ENCODE results near the gene MTHFD2.

Gene MTHFD2

DNA sequence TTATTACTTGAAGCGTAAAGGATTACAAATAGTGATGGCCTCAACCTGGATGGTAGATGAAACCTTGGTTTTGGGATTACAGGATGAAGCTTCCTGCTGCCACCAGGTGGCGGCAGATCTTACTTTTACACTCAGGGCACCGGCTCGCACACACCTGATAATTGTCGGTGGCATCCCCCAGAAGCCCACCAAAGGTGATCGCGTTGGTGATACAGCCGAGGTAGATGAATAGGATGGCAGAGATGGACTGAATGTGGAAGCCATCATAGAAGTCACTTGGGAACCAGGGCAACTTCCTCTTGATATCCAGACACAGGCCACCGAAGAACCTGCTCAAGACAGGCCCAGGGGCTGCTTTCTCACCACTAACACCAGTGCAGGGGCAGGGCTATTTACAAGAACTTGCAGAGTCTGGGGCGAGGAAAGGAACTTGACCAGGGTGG, 51.8 kb downstream of the MTHFD2 start:
- no peaks in the 10 kb centered on the region for H3K4me1 ChIP-seq (ENCODE audit: control insufficient read depth in 2 of 2, insufficient read depth in 1 of 2, low read depth in 1 of 2, low read length in 2 of 2)
- H4K8ac ChIP-seq (ENCODE audit: low read depth, low read length): no peak overlapping the region
- no peak overlapping the region for H3K9ac ChIP-seq (ENCODE audit: low read depth, low read length, poor library complexity)
- H2BK15ac ChIP-seq (ENCODE audit: low read length): no peak overlapping the region
- no peaks in the 10 kb centered on the region for H3K79me1 ChIP-seq (ENCODE audit: low read depth, low read length)
- no peak overlapping the region for H3K27ac ChIP-seq (replicated peaks; ENCODE audit: low read length)
- no peak overlapping the region for H3K23ac ChIP-seq (ENCODE audit: low read depth, low read length, poor library complexity)
- whole genome bisulfite sequencing, 2 donors (ENCODE audit: extremely low coverage in 2 of 2, insufficient read length in 2 of 2, insufficient replicate concordance in 1 of 2): no CpG with 5 or more reads among the region's 10 CpGs
- H3K9me3 ChIP-seq (replicated peaks in 1 of 2; ENCODE audit: control insufficient read depth in 2 of 2, insufficient read depth in 1 of 2, low read depth in 1 of 2, low read length in 2 of 2): no peaks in the 10 kb centered on the region
- H2AK5ac ChIP-seq (ENCODE audit: low read depth, low read length): no peak overlapping the region
- H2AFZ ChIP-seq (ENCODE audit: low read length): no peak overlapping the region
- H3K4ac ChIP-seq (ENCODE audit: low read length): no peak overlapping the region
- peaks cover 0 to 4% (median 2%) of the 10 kb centered on the region in 3 experiments for H3K27me3 ChIP-seq (ENCODE audit: control insufficient read depth in 3 of 3, insufficient read depth in 3 of 3, low read depth in 1 of 3, low read length in 3 of 3)
- H3K4me3 ChIP-seq (ENCODE audit: low read length in 2 of 2): peak overlapping the region in 1 of 2 donors; percentile 29
- no peak overlapping the region for H2BK5ac ChIP-seq (ENCODE audit: low read length)
- DNase-seq (ENCODE audit: low spot score): peak; percentile 39
- no peak overlapping the region for H3K4me2 ChIP-seq (ENCODE audit: insufficient read depth, low read length, poor library complexity, severe bottlenecking)
- H3K14ac ChIP-seq (ENCODE audit: low read length): no peak overlapping the region
- H3K18ac ChIP-seq (ENCODE audit: low read length): no peak overlapping the region
- H4K91ac ChIP-seq (ENCODE audit: low read depth, low read length, poor library complexity): no peak overlapping the region
- H2BK12ac ChIP-seq (ENCODE audit: low read length): no peak overlapping the region
- H3K36me3 ChIP-seq (replicated peaks in 1 of 2; ENCODE audit: control insufficient read depth in 2 of 2, insufficient read depth in 2 of 2, low read length in 2 of 2): no peaks in the 10 kb centered on the region
- no peak overlapping the region for H2BK120ac ChIP-seq (ENCODE audit: low read depth, low read length)

DNA sequence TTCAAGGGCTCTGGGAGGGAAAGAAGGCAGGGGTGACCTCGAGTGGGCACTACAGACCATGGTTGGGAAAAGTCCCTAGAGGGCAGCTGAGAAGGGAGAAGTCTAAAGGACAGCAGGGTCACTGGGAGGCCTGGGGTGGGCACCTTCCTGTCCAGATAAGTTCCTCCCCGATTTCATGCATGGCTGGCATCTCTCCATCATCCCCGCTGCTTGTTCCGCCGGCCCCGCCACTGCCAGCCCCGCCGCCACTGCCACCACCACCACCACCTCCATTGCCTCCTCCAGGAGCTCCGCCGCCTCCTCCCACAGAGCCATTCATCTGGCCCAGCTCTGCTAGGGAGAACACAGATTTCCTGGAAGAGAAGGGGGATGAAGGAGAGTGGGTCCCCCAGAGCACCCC, 53.6 kb downstream of the MTHFD2 start:
- no peak for DNase-seq (ENCODE audit: low spot score)
- Histone ChIP-seq H3K4me3 (ENCODE audit: low read length in 2 of 2) (no peak overlapping the region), H2AK5ac (ENCODE audit: low read depth, low read length) (no peak overlapping the region), H3K4me1 (ENCODE audit: control insufficient read depth in 2 of 2, insufficient read depth in 1 of 2, low read depth in 1 of 2, low read length in 2 of 2) (no peaks in the 10 kb centered on the region), H2BK15ac (ENCODE audit: low read length) (no peak overlapping the region), H2BK120ac (ENCODE audit: low read depth, low read length) (no peak overlapping the region), H3K14ac (ENCODE audit: low read length) (no peak overlapping the region), H3K4me2 (ENCODE audit: insufficient read depth, low read length, poor library complexity, severe bottlenecking) (no peak overlapping the region), H3K18ac (ENCODE audit: low read length) (no peak overlapping the region), H3K27me3 (ENCODE audit: control insufficient read depth in 3 of 3, insufficient read depth in 3 of 3, low read depth in 1 of 3, low read length in 3 of 3) (peaks cover 0 to 4% (median 2%) of the 10 kb centered on the region in 3 experiments), H4K91ac (ENCODE audit: low read depth, low read length, poor library complexity) (no peak overlapping the region), H3K36me3 (replicated peaks in 1 of 2; ENCODE audit: control insufficient read depth in 2 of 2, insufficient read depth in 2 of 2, low read length in 2 of 2) (no peaks in the 10 kb centered on the region), H3K9ac (ENCODE audit: low read depth, low read length, poor library complexity) (no peak overlapping the region), H3K79me1 (ENCODE audit: low read depth, low read length) (no peaks in the 10 kb centered on the region), H4K8ac (ENCODE audit: low read depth, low read length) (no peak overlapping the region), H3K4ac (ENCODE audit: low read length) (no peak overlapping the region), H3K23ac (ENCODE audit: low read depth, low read length, poor library complexity) (no peak overlapping the region), H2BK12ac (ENCODE audit: low read length) (no peak overlapping the region), H3K9me3 (replicated peaks in 1 of 2; ENCODE audit: control insufficient read depth in 2 of 2, insufficient read depth in 1 of 2, low read depth in 1 of 2, low read length in 2 of 2) (no peaks in the 10 kb centered on the region), H2BK5ac (ENCODE audit: low read length) (no peak overlapping the region), H2AFZ (ENCODE audit: low read length) (no peak overlapping the region), H3K27ac (replicated peaks; ENCODE audit: low read length) (no peak overlapping the region)
- WGBS, 2 donors (ENCODE audit: extremely low coverage in 2 of 2, insufficient read length in 2 of 2, insufficient replicate concordance in 1 of 2): no CpG with 5 or more reads among the region's 10 CpGs

DNA sequence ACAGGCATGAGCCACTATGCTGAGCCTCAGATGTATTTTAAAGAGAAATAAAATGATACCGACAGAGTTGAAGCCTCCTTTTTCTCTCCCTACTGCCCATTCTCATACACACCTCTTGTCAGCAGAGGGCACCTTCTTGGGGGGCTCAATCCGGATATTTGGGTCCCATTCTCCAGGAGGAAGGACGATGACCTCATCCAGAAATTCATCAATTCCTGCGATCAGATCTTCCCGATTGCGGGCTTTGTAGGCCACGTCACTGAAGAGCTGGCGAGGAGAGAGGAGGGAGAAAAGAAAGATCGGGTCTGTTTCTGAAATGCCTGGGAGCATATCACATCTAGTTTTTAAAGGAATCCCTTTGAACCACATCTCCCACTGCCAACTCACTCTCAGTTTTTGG, 54.4 kb downstream of the MTHFD2 start:
- H3K4me1 ChIP-seq (ENCODE audit: control insufficient read depth in 2 of 2, insufficient read depth in 1 of 2, low read depth in 1 of 2, low read length in 2 of 2): no peaks in the 10 kb centered on the region
- no peaks in the 10 kb centered on the region for H3K9me3 ChIP-seq (replicated peaks in 1 of 2; ENCODE audit: control insufficient read depth in 2 of 2, insufficient read depth in 1 of 2, low read depth in 1 of 2, low read length in 2 of 2)
- no peak overlapping the region for H4K91ac ChIP-seq (ENCODE audit: low read depth, low read length, poor library complexity)
- H2BK15ac ChIP-seq (ENCODE audit: low read length): no peak overlapping the region
- no peak overlapping the region for H4K8ac ChIP-seq (ENCODE audit: low read depth, low read length)
- H3K27me3 ChIP-seq (ENCODE audit: control insufficient read depth in 3 of 3, insufficient read depth in 3 of 3, low read depth in 1 of 3, low read length in 3 of 3): peaks cover 0 to 7% (median 2%) of the 10 kb centered on the region in 3 experiments
- H3K9ac ChIP-seq (ENCODE audit: low read depth, low read length, poor library complexity): no peak overlapping the region
- H3K36me3 ChIP-seq (replicated peaks in 1 of 2; ENCODE audit: control insufficient read depth in 2 of 2, insufficient read depth in 2 of 2, low read length in 2 of 2): no peaks in the 10 kb centered on the region
- no peak for DNase-seq (ENCODE audit: low spot score)
- no peak overlapping the region for H2BK120ac ChIP-seq (ENCODE audit: low read depth, low read length)
- H2AFZ ChIP-seq (ENCODE audit: low read length): no peak overlapping the region
- H3K18ac ChIP-seq (ENCODE audit: low read length): no peak overlapping the region
- H3K14ac ChIP-seq (ENCODE audit: low read length): no peak overlapping the region
- no peak overlapping the region for H3K4me3 ChIP-seq (ENCODE audit: low read length in 2 of 2)
- no peak overlapping the region for H3K4ac ChIP-seq (ENCODE audit: low read length)
- H2BK12ac ChIP-seq (ENCODE audit: low read length): no peak overlapping the region
- H3K4me2 ChIP-seq (ENCODE audit: insufficient read depth, low read length, poor library complexity, severe bottlenecking): no peak overlapping the region
- no peak overlapping the region for H2AK5ac ChIP-seq (ENCODE audit: low read depth, low read length)
- WGBS, 2 donors (ENCODE audit: extremely low coverage in 2 of 2, insufficient read length in 2 of 2, insufficient replicate concordance in 1 of 2): no CpG with 5 or more reads among the region's 9 CpGs
- H3K79me1 ChIP-seq (ENCODE audit: low read depth, low read length): no peaks in the 10 kb centered on the region
- H3K27ac ChIP-seq (replicated peaks; ENCODE audit: low read length): no peak overlapping the region
- H3K23ac ChIP-seq (ENCODE audit: low read depth, low read length, poor library complexity): no peak overlapping the region
- H2BK5ac ChIP-seq (ENCODE audit: low read length): no peak overlapping the region

DNA sequence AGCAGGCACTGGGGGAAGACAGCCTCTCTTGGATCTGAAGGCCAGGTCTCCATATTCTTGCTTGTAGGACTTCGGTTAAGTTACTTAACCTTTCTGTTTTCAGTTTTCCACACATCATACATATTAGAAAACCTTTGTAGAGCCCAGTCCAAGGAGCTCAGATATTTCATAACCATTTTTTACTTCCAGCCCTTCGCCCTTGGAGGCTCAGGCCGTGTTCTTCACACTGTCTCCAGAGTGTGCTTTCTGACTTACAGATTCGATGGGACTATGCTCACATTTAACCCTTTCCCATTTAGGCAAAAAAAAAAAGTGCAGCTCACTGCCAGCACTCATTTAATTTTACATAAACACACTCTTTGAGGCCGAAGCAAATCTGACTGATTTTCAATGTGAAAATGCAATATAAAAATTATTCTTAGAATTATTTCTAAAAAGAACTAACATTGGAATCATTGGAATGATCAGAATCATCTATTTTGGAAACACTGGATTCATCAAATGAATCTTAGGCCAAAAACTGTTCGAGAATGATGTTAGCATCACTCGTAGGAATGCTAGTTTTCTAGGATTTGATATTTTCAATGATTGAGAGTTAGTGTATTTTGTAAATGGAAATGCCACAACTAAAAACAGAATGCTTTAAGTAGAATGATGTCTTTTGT, 55.0 kb downstream of the MTHFD2 start:
- Histone ChIP-seq H3K79me1 (ENCODE audit: low read depth, low read length) (no peaks in the 10 kb centered on the region), H4K91ac (ENCODE audit: low read depth, low read length, poor library complexity) (no peak overlapping the region), H3K4me3 (ENCODE audit: low read length in 2 of 2) (no peak overlapping the region), H3K36me3 (replicated peaks in 1 of 2; ENCODE audit: control insufficient read depth in 2 of 2, insufficient read depth in 2 of 2, low read length in 2 of 2) (no peaks in the 10 kb centered on the region), H2BK120ac (ENCODE audit: low read depth, low read length) (no peak overlapping the region), H2AK5ac (ENCODE audit: low read depth, low read length) (no peak overlapping the region), H3K14ac (ENCODE audit: low read length) (no peak overlapping the region), H3K9ac (ENCODE audit: low read depth, low read length, poor library complexity) (no peak overlapping the region), H3K27ac (replicated peaks; ENCODE audit: low read length) (no peak overlapping the region), H2BK12ac (ENCODE audit: low read length) (no peak overlapping the region), H3K18ac (ENCODE audit: low read length) (no peak overlapping the region), H2AFZ (ENCODE audit: low read length) (no peak overlapping the region), H4K8ac (ENCODE audit: low read depth, low read length) (no peak overlapping the region), H3K27me3 (ENCODE audit: control insufficient read depth in 3 of 3, insufficient read depth in 3 of 3, low read depth in 1 of 3, low read length in 3 of 3) (peaks cover 0 to 7% (median under 1%) of the 10 kb centered on the region in 3 experiments), H3K9me3 (replicated peaks in 1 of 2; ENCODE audit: control insufficient read depth in 2 of 2, insufficient read depth in 1 of 2, low read depth in 1 of 2, low read length in 2 of 2) (no peaks in the 10 kb centered on the region), H3K4ac (ENCODE audit: low read length) (no peak overlapping the region), H2BK15ac (ENCODE audit: low read length) (no peak overlapping the region), H3K4me1 (ENCODE audit: control insufficient read depth in 2 of 2, insufficient read depth in 1 of 2, low read depth in 1 of 2, low read length in 2 of 2) (no peaks in the 10 kb centered on the region), H3K4me2 (ENCODE audit: insufficient read depth, low read length, poor library complexity, severe bottlenecking) (no peak overlapping the region), H2BK5ac (ENCODE audit: low read length) (no peak overlapping the region), H3K23ac (ENCODE audit: low read depth, low read length, poor library complexity) (no peak overlapping the region)
- DNase-seq (ENCODE audit: low spot score): no peak
- no CpG with 5 or more reads among the region's 7 CpGs for WGBS, 2 donors (ENCODE audit: extremely low coverage in 2 of 2, insufficient read length in 2 of 2, insufficient replicate concordance in 1 of 2)
